CD4-positive, alpha-beta T cell treated with Interleukin-10 for 1 hour (primary cell): Measurements from ENCODE around the gene SHROOM3.

Experiments
- DNase-seq: peaks from one replicate; pipeline ENCODE4 v3.0.0-alpha.2; 2020

SHROOM3 gene

DNA sequence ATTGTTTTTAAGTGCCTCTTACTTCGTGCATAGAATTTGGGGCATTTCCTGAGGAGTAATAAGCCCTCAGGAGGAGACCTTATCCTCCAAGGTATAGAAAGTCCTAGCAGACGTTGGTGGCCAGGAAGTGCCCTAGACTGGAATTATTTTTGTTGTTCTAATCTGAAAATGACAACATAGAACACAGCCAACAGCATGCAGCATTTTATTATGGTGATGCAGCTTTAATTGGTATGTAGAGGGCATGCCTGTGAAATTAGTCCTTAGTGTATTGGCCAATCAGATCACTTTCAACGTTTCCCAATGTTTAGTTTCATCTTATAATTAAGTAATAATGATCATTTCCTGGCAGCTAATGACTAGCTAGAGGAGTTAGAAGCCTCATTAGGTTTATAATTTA is 199.2 kb downstream of the SHROOM3 start:
- no peak for DNase-seq

DNA sequence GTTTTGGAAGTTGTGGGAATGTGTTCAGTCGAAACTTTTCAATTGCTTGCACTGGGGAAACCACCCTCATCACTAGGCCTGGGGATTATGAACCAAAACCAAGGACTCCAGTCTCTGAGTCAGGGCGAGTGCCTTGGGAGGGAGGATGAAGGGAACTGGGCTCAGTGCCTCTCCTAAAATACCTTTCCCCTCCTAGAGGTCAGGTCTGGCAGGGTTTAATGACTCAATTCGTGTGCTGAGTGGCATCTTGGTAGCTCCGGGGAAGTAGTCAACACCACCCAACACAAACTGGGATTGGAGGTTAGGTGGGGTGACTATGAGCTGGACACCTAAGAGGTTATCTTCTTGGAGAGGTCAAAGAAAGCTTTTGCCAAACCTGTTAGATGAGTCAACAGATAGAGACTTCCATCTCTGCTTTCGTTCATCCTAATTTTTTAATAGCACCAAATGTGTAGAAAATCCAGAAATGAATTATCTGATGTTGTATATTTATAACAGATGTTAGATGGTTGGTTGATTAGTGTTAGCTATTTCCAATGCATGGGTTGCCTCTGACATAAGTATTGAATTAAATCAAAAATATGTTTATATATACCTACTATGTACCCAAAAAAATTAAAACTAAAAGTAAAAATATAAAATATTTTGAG is 202.8 kb downstream of the SHROOM3 start:
- DNase-seq, result no peak

GRCh38 chr4:76639288-76639687 is 204.3 kb downstream of the SHROOM3 start:
- DNase-seq, result no peak

GRCh38 chr4:76640353-76640910 is 205.4 kb downstream of the SHROOM3 start:
- no peak for DNase-seq

GRCh38 chr4:76641351-76641750 is 206.3 kb downstream of the SHROOM3 start:
- DNase-seq, result no peak

GRCh38 chr4:76641758-76642157 is 206.7 kb downstream of the SHROOM3 start:
- DNase-seq, result no peak

- no peak for DNase-seq
Observed at GRCh38 chr4:76644831-76645485, 209.9 kb downstream of the SHROOM3 start.

DNA sequence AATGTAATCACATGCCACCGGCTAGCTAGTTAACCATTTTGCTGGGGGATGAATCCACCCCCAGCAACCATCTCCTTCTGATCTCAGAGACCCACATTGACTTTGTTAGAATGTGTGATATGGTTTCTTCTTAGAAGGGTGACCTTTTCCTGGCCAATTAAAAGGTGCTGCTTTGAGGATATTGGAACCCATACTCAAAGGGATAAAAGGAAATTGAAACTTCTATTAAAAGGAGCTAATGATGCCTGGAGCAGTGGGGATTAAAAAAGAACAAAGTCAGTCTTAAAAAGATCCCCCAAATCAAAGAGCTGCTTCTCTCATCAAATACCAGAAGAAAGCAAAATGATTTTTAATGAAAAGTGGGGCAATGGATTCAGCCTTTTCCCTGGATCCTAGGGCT is 214.1 kb downstream of the SHROOM3 start:
- no peak for DNase-seq

GRCh38 chr4:76651616-76652015 is 216.6 kb downstream of the SHROOM3 start:
- DNase-seq, result no peak

GRCh38 chr4:76652389-76652788 is 217.4 kb downstream of the SHROOM3 start:
- DNase-seq, result no peak

- DNase-seq, result no peak
Observed at GRCh38 chr4:76654084-76654483, 219.1 kb downstream of the SHROOM3 start.

DNA sequence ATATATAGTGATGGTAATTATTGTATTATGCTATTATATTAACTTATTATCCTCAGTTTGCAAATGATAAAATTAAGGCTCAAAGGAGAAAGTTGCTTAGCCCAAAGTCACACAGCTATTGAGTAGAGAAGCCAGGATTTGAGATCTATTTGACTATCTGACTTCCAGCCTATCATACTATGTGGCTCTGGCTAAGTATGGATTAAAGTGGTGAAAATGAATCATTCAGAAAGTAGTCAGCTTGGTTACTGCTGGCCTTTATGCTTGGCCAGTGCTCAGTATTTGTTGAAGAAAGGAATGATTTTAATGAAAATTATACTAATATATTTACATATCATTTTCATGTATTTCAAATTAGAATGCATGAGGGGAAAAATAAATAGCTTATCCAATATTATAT is 219.8 kb downstream of the SHROOM3 start:
- DNase-seq, result no peak

DNA sequence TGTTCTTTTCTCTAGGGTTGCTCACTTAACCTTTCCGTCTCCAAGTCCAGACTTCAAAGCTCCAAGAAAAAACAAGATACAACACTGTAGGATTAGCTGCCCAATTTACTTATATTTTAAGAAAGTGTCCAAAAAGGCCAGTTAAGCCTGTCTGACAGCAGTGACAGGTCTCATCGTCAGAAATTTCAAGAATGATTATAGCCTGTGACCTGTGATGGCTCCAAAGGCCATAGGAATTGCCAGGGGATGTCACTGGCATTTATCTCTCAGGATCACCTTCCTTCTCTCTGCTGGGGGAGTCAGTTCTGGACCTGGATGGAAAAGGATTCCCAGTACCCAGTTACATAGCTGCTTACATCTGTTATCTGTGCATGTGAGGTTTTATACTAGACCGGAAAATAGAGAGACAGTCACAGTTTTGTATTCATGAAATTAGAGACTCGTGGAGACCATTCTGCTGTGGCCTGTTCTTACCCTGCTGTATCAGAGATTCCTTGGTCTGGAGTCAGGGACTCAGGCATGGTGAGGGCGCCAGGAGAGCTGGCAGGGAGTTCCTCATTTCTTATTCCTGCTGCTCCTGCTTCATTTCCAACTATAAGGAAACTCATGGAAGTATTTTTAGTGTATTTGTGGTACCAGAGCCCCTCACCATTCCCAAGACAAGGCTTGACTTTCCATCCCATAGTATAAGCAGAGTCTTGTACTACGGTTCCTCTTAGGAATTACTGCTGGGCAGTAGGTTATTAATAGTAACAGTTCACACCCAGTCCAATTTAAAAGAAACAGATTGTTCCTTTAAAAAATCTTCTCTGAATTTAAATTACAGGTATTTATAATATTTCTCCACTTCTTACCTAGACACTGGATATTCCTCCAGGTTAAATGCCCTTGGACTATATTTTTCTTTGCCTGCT is 220.8 kb downstream of the SHROOM3 start:
- DNase-seq, result no peak

DNA sequence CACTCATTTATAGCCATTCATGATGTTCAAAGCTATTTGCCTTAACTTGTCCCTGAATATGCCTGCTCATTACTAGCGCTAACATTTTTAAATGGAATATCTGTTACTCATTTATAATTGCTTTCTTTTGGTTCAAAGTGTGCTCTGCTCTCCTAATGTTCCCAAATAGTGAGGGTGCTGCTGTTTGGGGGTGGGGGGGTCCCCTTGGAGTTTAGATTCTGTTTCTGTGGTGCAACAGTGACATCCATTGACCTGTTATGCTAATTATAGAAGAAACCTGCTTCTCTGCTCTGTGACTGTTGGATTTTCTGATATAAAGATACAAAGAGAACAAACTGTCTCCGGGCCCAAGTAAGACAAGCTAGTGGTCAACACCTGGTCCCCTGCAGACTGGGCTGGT is 222.4 kb downstream of the SHROOM3 start:
- no peak for DNase-seq

DNA sequence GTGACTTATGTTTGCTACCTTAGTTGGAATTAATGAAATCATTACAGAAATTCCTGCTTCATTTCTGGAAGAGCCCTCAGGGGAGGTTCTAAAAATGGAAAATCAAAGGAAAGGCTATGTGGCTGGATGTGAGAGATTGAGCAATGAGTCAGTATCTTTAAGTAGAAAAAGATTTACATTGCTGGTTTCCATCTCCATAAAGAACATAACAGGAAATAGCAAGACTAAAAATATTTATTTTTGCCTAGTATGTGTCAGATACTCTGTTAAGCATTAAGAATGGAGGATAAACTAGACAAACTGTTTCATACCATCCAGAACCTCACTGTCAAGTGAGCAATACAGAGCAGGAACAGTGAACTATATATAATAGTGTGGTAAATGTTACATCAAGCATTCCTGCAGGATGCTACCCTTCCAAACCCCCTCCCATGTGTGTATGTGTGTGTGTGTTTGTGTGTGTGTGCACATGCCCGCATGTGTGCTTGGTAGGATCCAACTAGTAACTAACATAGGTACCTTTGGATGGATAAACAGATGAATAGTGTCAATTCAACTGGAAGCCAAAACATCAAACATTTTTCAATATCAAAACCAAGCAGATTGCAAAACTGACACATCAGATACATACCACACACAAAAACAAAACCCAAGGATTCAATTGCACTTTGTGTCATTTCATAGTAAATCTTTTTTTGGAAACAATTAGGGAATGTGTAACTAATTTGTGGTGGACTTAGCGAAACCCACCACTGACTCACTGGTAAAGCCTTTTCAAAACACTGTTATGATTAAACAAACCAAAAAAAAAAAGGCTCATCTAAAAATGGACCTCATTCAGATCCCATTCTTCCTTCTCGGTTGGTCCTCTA is 223.4 kb downstream of the SHROOM3 start:
- DNase-seq, result no peak

DNA sequence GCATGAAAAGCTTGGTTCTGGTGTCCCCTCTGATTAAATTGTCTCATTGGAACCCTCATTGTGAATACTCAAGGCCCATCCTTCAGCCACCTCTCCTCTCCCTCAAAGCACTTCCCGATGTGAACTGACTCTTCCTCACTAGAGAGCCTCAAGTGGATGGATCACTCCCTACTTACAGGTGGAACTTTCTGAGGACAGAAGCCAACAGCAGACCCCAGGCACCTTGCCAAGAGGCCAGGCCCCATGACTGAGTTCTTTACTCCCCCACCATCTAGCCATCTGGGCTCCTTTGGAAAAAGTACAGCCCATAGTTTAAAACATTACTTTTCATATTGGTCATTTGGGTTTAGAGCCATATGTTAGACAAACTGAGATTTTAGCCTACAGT is 224.1 kb downstream of the SHROOM3 start:
- DNase-seq, result no peak

DNA sequence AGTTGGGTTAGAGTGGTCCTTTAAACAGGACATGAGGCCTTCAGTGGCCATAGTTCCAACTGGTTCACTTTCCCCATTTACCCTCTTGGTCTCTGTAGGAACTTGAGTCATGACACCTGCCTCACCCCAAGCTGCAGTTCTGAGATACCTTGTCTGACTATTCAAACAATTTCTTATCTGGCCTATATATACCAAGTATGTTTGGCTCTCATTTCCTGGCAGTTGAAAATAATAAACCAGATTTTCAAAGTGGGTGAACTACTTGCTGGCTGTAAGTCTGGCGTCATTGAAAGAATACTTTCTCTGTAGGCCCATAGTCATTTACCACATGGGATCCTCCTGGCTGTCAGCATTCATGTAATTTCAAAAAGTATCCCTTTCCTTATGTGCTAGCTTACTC is 228.8 kb downstream of the SHROOM3 start:
- DNase-seq, result no peak

GRCh38 chr4:76665153-76665552 is 230.1 kb downstream of the SHROOM3 start:
- DNase-seq, result no peak

DNA sequence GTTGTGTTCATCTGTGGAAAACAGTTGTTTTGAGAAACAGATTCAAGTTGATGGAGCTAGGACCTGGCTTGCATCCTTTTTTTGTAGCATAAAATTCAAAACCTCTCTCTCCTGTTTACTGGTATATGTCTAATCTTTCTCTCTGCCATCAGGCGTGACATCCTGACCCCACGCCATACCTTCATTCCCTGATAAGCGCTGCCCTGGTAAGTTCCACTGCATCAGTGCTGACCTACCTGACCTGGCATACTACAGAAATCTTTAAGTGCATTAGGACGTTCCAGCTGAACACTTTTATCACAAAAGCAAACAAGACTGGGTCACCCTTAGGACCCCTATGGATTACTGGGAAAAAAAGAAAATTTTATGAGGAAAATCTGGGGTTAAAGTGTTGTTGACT is 230.7 kb downstream of the SHROOM3 start:
- DNase-seq, result no peak

DNA sequence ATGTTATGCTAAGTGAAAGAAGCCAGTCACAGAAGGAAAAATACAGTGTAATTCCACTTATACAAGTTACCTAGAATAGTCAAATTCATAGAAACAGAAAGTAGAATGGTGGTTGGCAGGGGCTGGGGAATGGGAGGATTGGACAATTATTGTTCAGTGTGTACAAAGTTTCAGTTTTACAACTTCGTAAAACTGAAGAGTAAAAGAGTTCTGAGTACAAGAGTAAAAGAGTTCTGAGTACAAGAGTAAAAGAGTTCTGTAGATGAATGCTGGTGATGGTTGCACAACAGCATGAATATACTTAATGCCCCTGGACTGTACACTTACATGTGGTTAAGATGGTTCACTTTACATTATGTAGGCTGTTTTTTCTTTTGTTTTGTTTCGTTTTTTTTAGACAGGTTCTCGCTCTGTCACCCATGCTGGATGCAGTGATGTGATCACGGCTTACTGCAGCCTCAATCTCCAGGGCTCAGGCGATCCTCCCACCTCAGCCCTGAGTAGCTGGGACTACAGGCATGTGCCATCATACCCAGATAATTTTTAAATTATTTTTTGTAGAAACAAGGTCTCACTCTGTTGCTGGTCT is 232.0 kb downstream of the SHROOM3 start:
- no peak for DNase-seq

GRCh38 chr4:76670631-76671030 is 235.6 kb downstream of the SHROOM3 start:
- no peak for DNase-seq

GRCh38 chr4:76673362-76673761 is 238.3 kb downstream of the SHROOM3 start:
- no peak for DNase-seq
